Karpas-422 (cell line): ENCODE measurements around the gene ANKRD37. TPM values are rescaled to one million over a fixed set of nuclear protein-coding genes. Genes with fewer than 3 reads are reported as not detected.

ENCODE experiments used
- DNase-seq: peaks from one replicate; pipeline ENCODE4 v3.0.0-alpha.2; 2015
- H2AFZ ChIP-seq: fragments of 200-600 bp; sonication (generic); 2 replicates; pipeline ENCODE4 v1.6.1; 2014; ENCODE audit warnings: antibody characterized with exemption, low read length, mixed read lengths
- H3K27ac ChIP-seq: fragments of 200-600 bp; sonication (generic); 2 replicates; pipeline ENCODE4 v1.5.1; 2014; ENCODE audit warnings: mild to moderate bottlenecking, low read length, moderate library complexity
- H3K27me3 ChIP-seq: fragments of 200-600 bp; sonication (generic); 2 replicates; pipeline ENCODE4 v1.6.1; 2014; ENCODE audit warnings: low read length, mixed read lengths
- H3K36me3 ChIP-seq: fragments of 200-600 bp; sonication (generic); 2 replicates; pipeline ENCODE4 v1.6.1; 2014; ENCODE audit warnings: low read length, mixed read lengths; ENCODE audit not compliant: insufficient read depth
- H3K4me1 ChIP-seq: fragments of 200-600 bp; sonication (generic); 2 replicates; pipeline ENCODE4 v1.6.1; 2014; ENCODE audit warnings: mild to moderate bottlenecking, low read length, mixed read lengths
- H3K4me2 ChIP-seq: fragments of 200-600 bp; sonication (generic); 2 replicates; pipeline ENCODE4 v1.6.1; 2014; ENCODE audit warnings: low read length, low read depth, mild to moderate bottlenecking; ENCODE audit not compliant: poor library complexity, severe bottlenecking
- H3K4me3 ChIP-seq: fragments of 200-600 bp; sonication (generic); 2 replicates; pipeline ENCODE4 v1.5.1; 2014; ENCODE audit warnings: mild to moderate bottlenecking, antibody characterized with exemption, low read length, mixed read lengths
- H3K79me2 ChIP-seq: fragments of 200-600 bp; sonication (generic); 2 replicates; pipeline ENCODE4 v1.6.1; 2014; ENCODE audit warnings: mild to moderate bottlenecking, low read length, mixed read lengths
- H3K9ac ChIP-seq: fragments of 200-600 bp; sonication (generic); 2 replicates; pipeline ENCODE4 v1.6.0; 2014; ENCODE audit warnings: low read length
- H3K9me2 ChIP-seq: fragments of 200-600 bp; sonication (generic), shearing (Covaris generic); replicated peaks from 2 replicates; pipeline ENCODE4 v1.6.0; 2014; ENCODE audit warnings: mild to moderate bottlenecking, low read length, moderate library complexity; ENCODE audit not compliant: insufficient read depth
- H3K9me3 ChIP-seq: fragments of 300-700, 200-600 bp; sonication (generic); 2 replicates; pipeline ENCODE4 v1.6.1; 2014; ENCODE audit warnings: low read length, mixed read lengths
- H4K20me1 ChIP-seq: fragments of 200-600 bp; sonication (generic); 2 replicates; pipeline ENCODE4 v1.6.1; 2014; ENCODE audit warnings: mild to moderate bottlenecking, antibody characterized with exemption, low read length, low read depth; ENCODE audit not compliant: insufficient read depth
- small RNA-seq: library from RNA; depleted of rRNA; stranded (forward); fragments of <200 nt; gene quantifications from one replicate; pipeline ENCODE3, GENCODE V24; 2014
- total RNA-seq: library from RNA; depleted of rRNA; stranded (reverse); fragments of >200 nt; shearing (Covaris generic); gene quantifications from 2 replicates; pipeline ENCODE4 v1.2.3, GENCODE V29; 2014; ENCODE audit warnings: low replicate concordance; rRNA removed

ANKRD37 gene
- total RNA-seq, 1 experiment from 2014 or later: 26.6 TPM

DNA sequence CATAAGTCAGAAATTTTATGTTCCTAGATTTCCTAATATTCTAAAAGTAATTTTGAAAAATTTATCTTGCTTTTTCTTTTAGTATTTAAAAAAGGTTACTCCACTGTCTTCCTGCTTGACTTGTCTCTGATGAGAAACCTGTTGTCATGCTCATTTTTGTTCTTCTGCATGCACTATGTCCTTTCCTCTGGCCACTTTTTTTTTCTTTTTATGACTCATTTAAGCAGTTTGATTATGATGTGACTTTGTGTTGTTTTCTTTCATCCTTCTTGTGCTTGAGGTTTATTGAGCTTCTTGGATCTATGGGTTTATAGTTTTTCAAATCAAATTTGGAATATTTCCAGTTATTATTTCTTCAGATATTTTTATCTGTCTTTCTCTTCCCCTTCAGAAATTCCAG, 41.2 kb downstream of the ANKRD37 start:
- no peak overlapping the region for H2AFZ ChIP-seq
- no peaks in the 10 kb centered on the region for H3K79me2 ChIP-seq
- H3K4me3 ChIP-seq: no peak overlapping the region
- H3K36me3 ChIP-seq: no peaks in the 10 kb centered on the region
- H3K9me2 ChIP-seq: no peaks in the 10 kb centered on the region
- H3K27me3 ChIP-seq: no peaks in the 10 kb centered on the region
- H4K20me1 ChIP-seq: no peaks in the 10 kb centered on the region
- no peak overlapping the region for H3K9ac ChIP-seq
- no peaks in the 10 kb centered on the region for H3K9me3 ChIP-seq
- no peaks in the 10 kb centered on the region for H3K4me1 ChIP-seq
- H3K4me2 ChIP-seq: no peak overlapping the region
- H3K27ac ChIP-seq: no peak overlapping the region
- DNase-seq: no peak

DNA sequence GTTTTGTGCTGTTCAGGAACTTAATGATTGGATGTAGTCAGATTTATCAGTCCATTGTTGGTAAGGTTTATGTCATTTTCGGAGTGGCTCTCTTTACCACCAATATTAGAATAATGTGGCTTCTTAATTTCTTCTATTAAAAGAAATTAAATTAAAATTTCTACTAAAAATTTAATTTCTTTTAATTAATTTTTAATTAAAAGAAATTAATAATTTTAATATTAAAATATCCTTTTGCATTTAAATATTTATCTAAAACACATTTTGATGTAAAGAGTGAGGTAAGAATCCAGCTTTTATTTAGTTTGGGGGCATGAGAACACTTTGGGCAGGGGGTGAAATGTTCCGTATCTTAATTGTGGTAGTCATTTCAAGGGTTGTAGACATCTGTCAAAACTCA, 44.8 kb downstream of the ANKRD37 start:
- Histone ChIP-seq H3K4me1 (no peaks in the 10 kb centered on the region), H3K9me2 (no peaks in the 10 kb centered on the region), H3K27ac (no peak overlapping the region), H3K79me2 (no peaks in the 10 kb centered on the region), H3K9ac (no peak overlapping the region), H3K4me2 (no peak overlapping the region), H3K27me3 (no peaks in the 10 kb centered on the region), H3K4me3 (no peak overlapping the region), H4K20me1 (no peaks in the 10 kb centered on the region), H3K9me3 (no peaks in the 10 kb centered on the region), H3K36me3 (no peaks in the 10 kb centered on the region), H2AFZ (no peak overlapping the region)
- no peak for DNase-seq

DNA sequence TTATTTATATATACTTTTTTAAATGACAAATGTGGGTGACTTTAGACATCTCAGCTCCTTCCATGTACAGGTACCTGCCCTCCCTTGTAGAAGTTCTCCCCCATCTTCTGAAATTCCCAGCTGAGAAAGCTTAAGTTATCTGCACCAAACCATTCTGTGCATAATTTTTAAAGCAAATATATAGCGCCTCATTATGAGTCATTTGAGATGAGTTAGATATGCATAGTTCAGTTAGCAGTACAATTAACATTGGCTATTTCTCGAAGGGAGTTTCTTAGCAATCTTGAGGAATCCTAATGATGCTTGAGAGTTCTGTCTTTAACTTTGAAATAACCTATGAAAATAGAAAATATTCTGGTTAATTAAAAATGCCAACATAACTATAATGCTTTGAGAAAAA, 48.6 kb downstream of the ANKRD37 start:
- Histone ChIP-seq H3K4me1 (no peaks in the 10 kb centered on the region), H3K9ac (no peak overlapping the region), H3K9me2 (no peaks in the 10 kb centered on the region), H4K20me1 (no peaks in the 10 kb centered on the region), H3K79me2 (no peaks in the 10 kb centered on the region), H3K27me3 (no peaks in the 10 kb centered on the region), H3K4me2 (no peak overlapping the region), H3K36me3 (no peaks in the 10 kb centered on the region), H3K9me3 (no peaks in the 10 kb centered on the region), H3K4me3 (no peak overlapping the region), H2AFZ (no peak overlapping the region), H3K27ac (no peak overlapping the region)
- no peak for DNase-seq

Small RNA genes within 50 kb of the gene (small RNA-seq; reads per million reads assigned to genes)
- gene RF00019: not detected

Other genes starting within 250 kb of the ANKRD37 start
- gene CFAP97, start 192.8 kb upstream of the ANKRD37 start, total RNA-seq: 15.8 and 44.5 TPM in 2 replicates
- 39.2 and 50.5 TPM in 2 replicates for gene SNX25, start 187.2 kb upstream of the ANKRD37 start, total RNA-seq
- gene LRP2BP, start 917 bp upstream of the ANKRD37 start, total RNA-seq: 0.26 TPM in 1 of 2 replicates, not detected in the other
- gene UFSP2, start 29.1 kb downstream of the ANKRD37 start, total RNA-seq: 13.4 and 19.0 TPM in 2 replicates
- gene CCDC110, start 74.9 kb downstream of the ANKRD37 start, total RNA-seq: 2.2 TPM in 1 of 2 replicates, not detected in the other
- not detected in 2 replicates for gene PDLIM3, start 138.7 kb downstream of the ANKRD37 start, total RNA-seq